Body of pancreas (tissue), 4 donors: ENCODE results near the gene TBXT. TPM values are rescaled to one million over a fixed set of nuclear protein-coding genes. Genes with fewer than 3 reads are reported as not detected.
"Not testable (repeated sequence)": the region's sequence is repeated elsewhere in the genome, so short reads cannot be mapped to it uniquely, and the experiment has no call there.

Source experiments
- ATAC-seq: fragments of 150-250 bp; one replicate; pipeline ENCODE4 v1.9.1; 2016
- DNase-seq, 4 donors: peaks; one replicate each; pipeline ENCODE4 v3.0.0-alpha.2; 2019
- H3K27ac ChIP-seq, 4 donors: fragments of 200-600 bp; sonication (generic); 1 replicate in 3 of 4; 2 replicates in 1 of 4; pipeline versions ENCODE4 v1.5.1 to v1.6.1; 2016 to 2019; ENCODE audit warnings: mild to moderate bottlenecking in 1 of 4, mixed read lengths in 1 of 4, moderate library complexity in 1 of 4
- H3K27me3 ChIP-seq, 2 donors: fragments of 200-600 bp; sonication (generic); one replicate each; pipeline ENCODE4 v1.6.0; 2016; ENCODE audit warnings: mild to moderate bottlenecking in 1 of 2
- H3K36me3 ChIP-seq, 2 donors: fragments of 200-600 bp; sonication (generic); replicated peaks in 1 of 2; 2 replicates each; pipeline ENCODE4 v1.5.1; 2016; ENCODE audit warnings: low read depth in 2 of 2; ENCODE audit not compliant: insufficient read depth in 1 of 2
- H3K4me1 ChIP-seq: fragments of 200-600 bp; sonication (generic); one replicate; pipeline ENCODE4 v1.6.0; 2016
- H3K4me3 ChIP-seq, 2 donors: fragments of 200-600 bp; sonication (generic); 1 replicate in 1 of 2; 2 replicates in 1 of 2; pipeline ENCODE4 v1.5.1; 2016 to 2019
- H3K9me3 ChIP-seq, 3 donors: fragments of 200-600 bp; sonication (generic); 1 replicate in 2 of 3; 2 replicates in 1 of 3; pipeline ENCODE4 v1.5.1; 2016
- CTCF ChIP-seq, 7 experiments: fragments of 450-650 bp in 4 of 7; fragments of 200-600 bp in 3 of 7; sonication (generic) in 3 of 7; IDR thresholded peaks; one replicate each; pipeline ENCODE4 v1.5.1; 2016 to 2019; ENCODE audit warnings: antibody characterized with exemption in 7 of 7
- POLR2A ChIP-seq, 3 donors: fragments of 450-650 bp; IDR thresholded peaks; one replicate each; pipeline ENCODE4 v1.6.1; 2016; ENCODE audit warnings: antibody characterized with exemption in 3 of 3, mild to moderate bottlenecking in 2 of 3
- WGBS, 2 donors: methylation state at CpG; one replicate each; pipeline ENCODE4 v1.1.5; 2017; 5-methylcytosine and 5-hydroxymethylcytosine counted together
- intact Hi-C: fragments of 100-400 bp; cut with DNase I; formaldehyde crosslinking; loops from one replicate; pipeline ENCODE4 v1.15.1; 2023
- total RNA-seq, 2 donors: library from RNA; depleted of rRNA; stranded (reverse); fragments of >200 nt; gene quantifications; one replicate each; pipeline ENCODE4 v1.1.0, GENCODE V29; 2016

TBXT gene
- total RNA-seq, 2 donors from 2014 or later = not detected

DNA sequence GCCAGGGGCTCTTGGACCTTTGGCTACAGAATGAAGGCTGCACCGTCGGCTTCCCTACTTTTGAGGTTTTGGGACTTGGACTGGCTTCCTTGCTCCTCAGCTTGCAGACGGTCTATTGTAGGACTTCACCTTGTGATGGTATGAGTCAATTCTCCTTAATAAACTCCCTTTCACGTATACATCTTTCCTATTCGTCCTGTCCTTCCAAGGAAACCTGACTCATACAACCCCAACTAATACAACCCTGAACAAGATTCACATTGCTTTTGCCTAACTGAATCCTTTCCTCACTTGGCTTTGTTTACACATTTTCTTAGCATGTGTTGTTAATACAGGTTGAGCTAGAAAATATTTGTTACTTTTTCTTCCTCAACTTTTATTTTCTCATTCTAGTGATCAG, 21.9 kb downstream of the TBXT start:
- Histone ChIP-seq H3K36me3 (no peaks in the 10 kb centered on the region), H3K27ac (no peak overlapping the region), H3K4me3 (no peak overlapping the region), H3K27me3 (no peaks in the 10 kb centered on the region), H3K4me1 (no peaks in the 10 kb centered on the region), H3K9me3 (peaks cover 0 to 10% (median 0%) of the 10 kb centered on the region in 3 donors)
- DNase-seq (no peak), ATAC-seq (no peak)
- TF ChIP-seq POLR2A (IDR thresholded peaks at IDR 0.05) (no peak), CTCF (IDR thresholded peaks at IDR 0.05) (no peak)
- intact Hi-C loops = no loop called here
- WGBS, 2 donors = 66 to 72% methylated on average over 5 of the region's 5 CpGs

GRCh38 chr6:166143011-166143410, 24.6 kb downstream of the TBXT start:
- no peak for TF ChIP-seq CTCF (IDR thresholded peaks at IDR 0.05)
- no peak for TF ChIP-seq POLR2A (IDR thresholded peaks at IDR 0.05)
- ATAC-seq = no peak
- intact Hi-C loops = no loop called here
- Histone ChIP-seq H3K27ac (no peak overlapping the region), H3K9me3 (no peaks in the 10 kb centered on the region), H3K4me3 (no peak overlapping the region), H3K27me3 (no peaks in the 10 kb centered on the region), H3K4me1 (no peaks in the 10 kb centered on the region), H3K36me3 (no peaks in the 10 kb centered on the region)
- no peak for DNase-seq
- WGBS, 2 donors = 13 to 18% methylated on average over 2 of the region's 2 CpGs

DNA sequence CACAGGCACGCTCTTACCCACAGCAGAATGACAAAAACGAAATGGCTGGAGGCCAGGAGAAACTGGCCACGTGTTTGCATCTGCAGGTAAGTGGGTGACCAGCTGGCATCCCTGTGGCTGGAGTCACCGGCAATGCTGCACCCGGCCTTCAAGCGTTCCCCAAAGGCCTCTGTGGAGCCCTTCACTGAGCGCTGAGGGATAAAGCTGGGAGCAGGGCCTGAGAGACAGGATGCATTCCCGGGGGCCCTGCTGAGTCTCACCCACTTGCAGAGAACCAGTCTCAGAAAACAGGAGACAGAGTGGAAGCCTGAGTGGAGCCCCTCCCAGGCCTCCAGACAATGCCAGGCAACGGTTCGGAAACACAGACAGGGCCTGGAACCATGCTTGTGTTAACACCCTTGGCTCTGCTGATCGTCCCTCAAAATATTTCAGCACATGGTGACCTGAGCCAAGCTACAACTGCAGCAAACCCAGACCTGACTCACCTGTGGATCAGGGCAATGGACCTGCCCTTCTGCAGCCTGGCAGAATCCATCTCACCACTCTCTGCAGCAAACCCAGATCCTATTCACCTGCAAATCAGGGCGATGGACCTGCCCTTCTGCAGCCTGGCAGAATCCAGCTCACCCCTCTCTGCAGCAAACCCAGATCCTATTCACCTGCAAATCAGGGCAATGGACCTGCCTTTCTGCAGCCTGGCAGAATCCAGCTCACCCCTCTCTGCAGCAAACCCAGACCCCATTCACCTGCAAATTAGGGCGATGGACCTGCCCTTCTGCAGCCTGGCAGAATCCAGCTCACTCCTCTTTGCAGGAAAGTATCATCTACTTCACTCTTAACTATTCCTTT, 39.8 kb downstream of the TBXT start:
- Histone ChIP-seq H3K4me1 (no peaks in the 10 kb centered on the region), H3K9me3 (no peaks in the 10 kb centered on the region), H3K36me3 (no peaks in the 10 kb centered on the region), H3K4me3 (no peak overlapping the region), H3K27ac (no peak overlapping the region), H3K27me3 (no peaks in the 10 kb centered on the region)
- intact Hi-C loops = no loop called here
- ATAC-seq (no peak), DNase-seq (no peak)
- WGBS, 2 donors = 53 to 61% methylated on average over 7 to 13 of the region's 13 CpGs
- TF ChIP-seq POLR2A (IDR thresholded peaks at IDR 0.05) (no peak), CTCF (IDR thresholded peaks at IDR 0.05) (no peak)

- H3K27me3 ChIP-seq, H3K9me3 ChIP-seq, H3K36me3 ChIP-seq, intact Hi-C loops, H3K4me1 ChIP-seq, ATAC-seq, H3K4me3 ChIP-seq, H3K27ac ChIP-seq, DNase-seq: not testable (repeated sequence)
- 28 to 56% methylated on average over 9 of the region's 9 CpGs for WGBS, 2 donors
These were observed 44.5 kb downstream of the TBXT start for GRCh38 chr6:166123115-166123514.

DNA sequence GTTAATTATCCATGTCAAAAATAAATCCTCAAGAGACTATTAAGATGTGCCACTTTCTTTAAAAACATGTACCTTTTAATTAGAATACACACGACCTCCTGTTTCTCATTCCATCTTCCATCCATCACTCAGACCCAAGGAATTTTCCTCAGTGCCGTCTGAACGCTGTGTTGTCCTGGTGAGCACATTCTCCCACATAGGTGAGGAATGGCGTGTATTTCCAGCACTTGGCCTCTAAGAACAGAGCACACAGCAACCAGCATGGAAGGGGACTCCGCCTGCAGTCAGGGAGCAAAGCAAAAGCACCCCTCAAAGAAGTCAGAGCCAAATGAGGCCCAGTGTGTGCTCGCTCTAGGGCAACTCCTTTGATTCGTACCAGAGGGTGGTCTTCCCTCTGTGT, 45.9 kb downstream of the TBXT start:
- no peak for DNase-seq
- Histone ChIP-seq H3K27ac (no peak overlapping the region), H3K27me3 (no peaks in the 10 kb centered on the region), H3K36me3 (no peaks in the 10 kb centered on the region), H3K4me3 (no peak overlapping the region), H3K9me3 (no peaks in the 10 kb centered on the region), H3K4me1 (no peaks in the 10 kb centered on the region)
- no peak for ATAC-seq
- 74 to 79% methylated on average over 7 of the region's 7 CpGs for WGBS, 2 donors
- intact Hi-C loops = no loop called here
- TF ChIP-seq CTCF (IDR thresholded peaks at IDR 0.05) (no peak), POLR2A (IDR thresholded peaks at IDR 0.05) (no peak)
